ENCODE data around the gene APOM. TPM values are rescaled to one million over a fixed set of nuclear protein-coding genes. Genes with fewer than 3 reads are reported as not detected.

Gene APOM
- total RNA-seq: 0.26 and 0.53 TPM in 2 replicates

- no peaks in the 10 kb centered on the region for H3K27me3 ChIP-seq (ENCODE audit: control insufficient read depth, insufficient read depth, low read length)
- TF ChIP-seq, protein P1, sequence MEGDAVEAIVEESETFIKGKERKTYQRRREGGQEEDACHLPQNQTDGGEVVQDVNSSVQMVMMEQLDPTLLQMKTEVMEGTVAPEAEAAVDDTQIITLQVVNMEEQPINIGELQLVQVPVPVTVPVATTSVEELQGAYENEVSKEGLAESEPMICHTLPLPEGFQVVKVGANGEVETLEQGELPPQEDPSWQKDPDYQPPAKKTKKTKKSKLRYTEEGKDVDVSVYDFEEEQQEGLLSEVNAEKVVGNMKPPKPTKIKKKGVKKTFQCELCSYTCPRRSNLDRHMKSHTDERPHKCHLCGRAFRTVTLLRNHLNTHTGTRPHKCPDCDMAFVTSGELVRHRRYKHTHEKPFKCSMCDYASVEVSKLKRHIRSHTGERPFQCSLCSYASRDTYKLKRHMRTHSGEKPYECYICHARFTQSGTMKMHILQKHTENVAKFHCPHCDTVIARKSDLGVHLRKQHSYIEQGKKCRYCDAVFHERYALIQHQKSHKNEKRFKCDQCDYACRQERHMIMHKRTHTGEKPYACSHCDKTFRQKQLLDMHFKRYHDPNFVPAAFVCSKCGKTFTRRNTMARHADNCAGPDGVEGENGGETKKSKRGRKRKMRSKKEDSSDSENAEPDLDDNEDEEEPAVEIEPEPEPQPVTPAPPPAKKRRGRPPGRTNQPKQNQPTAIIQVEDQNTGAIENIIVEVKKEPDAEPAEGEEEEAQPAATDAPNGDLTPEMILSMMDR (IDR thresholded peaks at IDR 0.05; ENCODE audit: insufficient read depth, low read length, severe bottlenecking): no peak
- no peak within 1 kb of the TSS for H3K4me3 ChIP-seq (ENCODE audit: low read depth, low read length)
- FAIRE-seq (no peak), DNase-seq (ENCODE audit: low read depth) (no peak)
- H3K36me3 ChIP-seq (ENCODE audit: control insufficient read depth, insufficient read depth, low read length): peaks cover 4% of the 10 kb centered on the region
These were observed at the start of gene APOM for GRCh38 chr6:31655349-31656237. Gene APOM (plus strand): TSS chr6:31655894. CDS start chr6:31655967, 73 bp downstream.

- FAIRE-seq (no peak), DNase-seq (ENCODE audit: low read depth) (no peak)
- Histone ChIP-seq H3K36me3 (ENCODE audit: control insufficient read depth, insufficient read depth, low read length) (no peaks in the 10 kb centered on the region), H3K4me3 (ENCODE audit: low read depth, low read length) (no peak overlapping the region), H3K27me3 (ENCODE audit: control insufficient read depth, insufficient read depth, low read length) (no peaks in the 10 kb centered on the region)
- TF ChIP-seq, protein P1 (IDR thresholded peaks at IDR 0.05; ENCODE audit: insufficient read depth, low read length, severe bottlenecking): no peak
These were observed 48.4 kb upstream of the APOM start for GRCh38 chr6:31607317-31607716.

GRCh38 chr6:31609519-31610406 is 45.9 kb upstream of the APOM start:
- DNase-seq (ENCODE audit: low read depth) (no peak), FAIRE-seq (no peak)
- TF ChIP-seq, protein P1 (IDR thresholded peaks at IDR 0.05; ENCODE audit: insufficient read depth, low read length, severe bottlenecking): no peak
- Histone ChIP-seq H3K27me3 (ENCODE audit: control insufficient read depth, insufficient read depth, low read length) (no peaks in the 10 kb centered on the region), H3K4me3 (ENCODE audit: low read depth, low read length) (no peak overlapping the region), H3K36me3 (ENCODE audit: control insufficient read depth, insufficient read depth, low read length) (no peaks in the 10 kb centered on the region)

GRCh38 chr6:31610968-31611367 is 44.7 kb upstream of the APOM start:
- Histone ChIP-seq H3K36me3 (ENCODE audit: control insufficient read depth, insufficient read depth, low read length) (no peaks in the 10 kb centered on the region), H3K27me3 (ENCODE audit: control insufficient read depth, insufficient read depth, low read length) (no peaks in the 10 kb centered on the region), H3K4me3 (ENCODE audit: low read depth, low read length) (no peak overlapping the region)
- TF ChIP-seq, protein P1 (IDR thresholded peaks at IDR 0.05; ENCODE audit: insufficient read depth, low read length, severe bottlenecking): no peak
- FAIRE-seq (no peak), DNase-seq (ENCODE audit: low read depth) (no peak)

DNA sequence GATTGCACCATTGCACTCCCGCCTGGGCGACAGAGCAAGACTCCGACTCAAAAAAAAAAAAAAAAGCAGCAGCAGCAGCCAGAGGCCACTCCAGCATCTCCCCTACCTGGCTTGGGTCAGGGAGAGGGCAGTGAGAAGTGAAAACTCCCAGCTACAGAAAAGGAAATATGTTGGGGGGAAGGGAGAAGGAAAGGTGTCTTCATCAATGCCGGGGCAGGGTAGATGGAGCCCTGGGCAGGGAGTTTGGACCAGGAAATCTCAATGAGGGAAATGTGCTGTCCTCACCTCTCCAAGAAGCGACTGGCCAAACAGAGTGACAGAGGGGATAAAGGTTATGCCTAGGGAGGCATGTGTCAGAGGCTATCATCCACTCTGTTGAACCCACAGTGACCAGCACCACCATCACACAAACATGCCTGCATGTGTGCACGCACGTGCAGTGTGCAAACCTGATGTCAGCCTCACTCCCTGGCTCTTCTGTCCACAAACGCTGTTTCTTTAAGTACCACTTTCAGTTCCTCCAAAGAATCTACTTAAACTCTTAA is 41.5 kb upstream of the APOM start:
- TF ChIP-seq, protein P1 (IDR thresholded peaks at IDR 0.05; ENCODE audit: insufficient read depth, low read length, severe bottlenecking): no peak
- H3K36me3 ChIP-seq (ENCODE audit: control insufficient read depth, insufficient read depth, low read length): no peaks in the 10 kb centered on the region
- FAIRE-seq (no peak), DNase-seq (ENCODE audit: low read depth) (no peak)
- H3K4me3 ChIP-seq (ENCODE audit: low read depth, low read length): no peak overlapping the region
- no peaks in the 10 kb centered on the region for H3K27me3 ChIP-seq (ENCODE audit: control insufficient read depth, insufficient read depth, low read length)
